HEK293 (cell line): Measurements from ENCODE around the gene TTLL11.

ENCODE experiments used
- GFI1B ChIP-seq: fragments of 450-650 bp; formaldehyde crosslinking; IDR thresholded peaks from 2 replicates; pipeline ENCODE4 v1.5.1; 2016; ENCODE audit warnings: missing biosample characterization, missing genetic modification characterization
- KLF16 ChIP-seq: fragments of 450-650 bp; formaldehyde crosslinking; IDR thresholded peaks from 2 replicates; pipeline ENCODE4 v1.5.1; 2017; ENCODE audit warnings: missing biosample characterization, missing genetic modification characterization
- KLF8 ChIP-seq: fragments of 450-650 bp; formaldehyde crosslinking; IDR thresholded peaks from 2 replicates; pipeline ENCODE4 v1.5.1; 2016; ENCODE audit warnings: missing biosample characterization, missing genetic modification characterization
- MEIS1 ChIP-seq: sonication (generic); formaldehyde crosslinking; IDR thresholded peaks from 2 replicates; pipeline ENCODE4 v1.8.1; 2022; ENCODE audit warnings: missing genetic modification reagents, mild to moderate bottlenecking, borderline replicate concordance
- MZF1 ChIP-seq: fragments of 450-650 bp; formaldehyde crosslinking; IDR thresholded peaks from 2 replicates; pipeline ENCODE4 v1.5.1; 2017; ENCODE audit warnings: missing biosample characterization, missing genetic modification characterization, borderline replicate concordance
- SP7 ChIP-seq: fragments of 450-650 bp; formaldehyde crosslinking; IDR thresholded peaks from 2 replicates; pipeline ENCODE4 v1.5.1; 2016; ENCODE audit warnings: missing biosample characterization, missing genetic modification characterization
- YY1 ChIP-seq: fragments of 450-650 bp; formaldehyde crosslinking; IDR thresholded peaks from 2 replicates; pipeline ENCODE4 v1.5.1; 2018; ENCODE audit warnings: missing biosample characterization, missing genetic modification characterization
- ZFHX2 ChIP-seq: fragments of 450-650 bp; formaldehyde crosslinking; conservative IDR thresholded peaks from 2 replicates; pipeline ENCODE4 v1.5.1; 2016; ENCODE audit warnings: missing biosample characterization, missing genetic modification characterization
- ZFP3 ChIP-seq: fragments of 450-650 bp; formaldehyde crosslinking; IDR thresholded peaks from 2 replicates; pipeline ENCODE4 v1.5.1; 2016; ENCODE audit warnings: low read depth, missing biosample characterization, missing genetic modification characterization
- ZNF121 ChIP-seq: fragments of 450-650 bp; formaldehyde crosslinking; IDR thresholded peaks from 2 replicates; pipeline ENCODE4 v1.5.1; 2016; ENCODE audit warnings: missing biosample characterization, missing genetic modification characterization
- ZNF140 ChIP-seq: fragments of 450-650 bp; formaldehyde crosslinking; IDR thresholded peaks from 2 replicates; pipeline ENCODE4 v1.5.1; 2016; ENCODE audit warnings: missing biosample characterization, missing genetic modification characterization
- ZNF174 ChIP-seq: fragments of 450-650 bp; formaldehyde crosslinking; IDR thresholded peaks from 2 replicates; pipeline ENCODE4 v1.5.0; 2017; ENCODE audit warnings: missing biosample characterization, mild to moderate bottlenecking, missing genetic modification characterization
- ZNF2 ChIP-seq: fragments of 450-650 bp; formaldehyde crosslinking; IDR thresholded peaks from 2 replicates; pipeline ENCODE4 v1.5.1; 2016; ENCODE audit warnings: missing biosample characterization, missing genetic modification characterization
- ZNF404 ChIP-seq: fragments of 450-650 bp; formaldehyde crosslinking; IDR thresholded peaks from 2 replicates; pipeline ENCODE4 v1.5.1; 2017; ENCODE audit warnings: missing biosample characterization, missing genetic modification characterization
- ZNF416 ChIP-seq: fragments of 450-650 bp; formaldehyde crosslinking; IDR thresholded peaks from 2 replicates; pipeline ENCODE4 v1.5.1; 2016; ENCODE audit warnings: missing biosample characterization, missing genetic modification characterization
- ZNF48 ChIP-seq: fragments of 450-650 bp; formaldehyde crosslinking; IDR thresholded peaks from 2 replicates; pipeline ENCODE4 v1.5.1; 2016; ENCODE audit warnings: missing biosample characterization, missing genetic modification characterization
- ZNF501 ChIP-seq: fragments of 450-650 bp; formaldehyde crosslinking; IDR thresholded peaks from 2 replicates; pipeline ENCODE4 v1.5.1; 2016; ENCODE audit warnings: missing biosample characterization, missing genetic modification characterization
- ZNF600 ChIP-seq: fragments of 450-650 bp; formaldehyde crosslinking; IDR thresholded peaks from 2 replicates; pipeline ENCODE4 v1.5.1; 2016; ENCODE audit warnings: missing biosample characterization, missing genetic modification characterization
- ZNF654 ChIP-seq: fragments of 450-650 bp; formaldehyde crosslinking; IDR thresholded peaks from 2 replicates; pipeline ENCODE4 v1.5.1; 2016; ENCODE audit warnings: low read depth, missing biosample characterization, missing genetic modification characterization
- TF ChIP-seq, protein P1 (sequence below): fragments of 450-650 bp; formaldehyde crosslinking; IDR thresholded peaks from 2 replicates; pipeline ENCODE4 v1.5.1; 2016; ENCODE audit warnings: missing biosample characterization, missing genetic modification characterization
- TF ChIP-seq, protein P2 (sequence below): fragments of 450-650 bp; formaldehyde crosslinking; IDR thresholded peaks from 2 replicates; pipeline ENCODE4 v1.5.0; 2017; ENCODE audit warnings: missing biosample characterization, missing genetic modification characterization, borderline replicate concordance
- TF ChIP-seq, protein P3 (sequence below): fragments of 450-650 bp; formaldehyde crosslinking; IDR thresholded peaks from 2 replicates; pipeline ENCODE4 v1.5.1; 2016; ENCODE audit warnings: missing biosample characterization, missing genetic modification characterization
- TF ChIP-seq, protein P4 (sequence below): fragments of 450-650 bp; formaldehyde crosslinking; IDR thresholded peaks from 2 replicates; pipeline ENCODE4 v1.5.1; 2016; ENCODE audit warnings: missing biosample characterization, missing genetic modification characterization
- TF ChIP-seq, protein P5 (sequence below): fragments of 450-650 bp; formaldehyde crosslinking; IDR thresholded peaks from 2 replicates; pipeline ENCODE4 v1.5.1; 2016; ENCODE audit warnings: missing biosample characterization, missing genetic modification characterization
- TF ChIP-seq, protein P6 (sequence below): fragments of 450-650 bp; formaldehyde crosslinking; IDR thresholded peaks from 2 replicates; pipeline ENCODE4 v1.5.1; 2016; ENCODE audit warnings: missing biosample characterization, missing genetic modification characterization, low read depth

TTLL11 gene

DNA sequence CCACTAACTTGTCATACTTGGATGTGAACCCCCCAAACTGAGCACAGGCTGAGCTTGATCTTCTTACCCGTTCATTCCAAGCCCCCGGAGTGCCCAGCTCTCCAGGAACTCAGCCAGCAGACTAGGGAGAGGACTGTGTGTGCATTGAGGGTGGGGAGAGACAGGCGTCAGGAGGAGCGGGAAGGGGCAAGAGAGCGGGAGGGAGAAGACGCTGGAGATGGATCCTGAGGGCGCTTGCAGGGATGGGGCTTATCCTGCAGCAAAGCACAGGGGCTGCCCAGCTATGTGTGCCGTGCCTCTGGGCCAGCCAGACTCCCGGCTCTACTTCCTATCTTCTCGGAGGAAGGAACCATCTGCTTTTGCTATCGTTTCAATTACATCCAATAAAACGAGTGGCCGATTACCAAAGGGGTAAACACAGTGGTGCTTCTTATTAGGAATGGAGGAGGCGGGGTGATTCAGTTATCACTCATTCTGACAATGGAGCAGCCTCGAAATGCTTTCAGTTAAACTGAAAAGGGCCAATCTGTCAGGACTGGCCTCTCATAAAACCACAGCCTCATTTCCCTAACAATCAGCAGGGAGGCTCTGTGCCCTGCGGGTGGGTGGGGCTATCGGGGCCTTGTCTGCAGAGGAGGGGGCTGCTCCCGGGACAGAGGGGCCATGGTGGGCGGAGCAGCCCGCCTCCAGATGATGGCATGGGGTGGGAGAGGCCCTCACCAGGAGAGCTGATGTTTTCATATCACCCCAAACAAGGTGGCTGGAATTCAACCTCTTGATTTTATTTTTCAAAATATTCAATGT lies 273.5 kb downstream of the TTLL11 start (continued):
- TF ChIP-seq ZFP3 (tag by site-specific recombination), result no peak
- no peak for TF ChIP-seq MZF1 (tag by site-specific recombination)
- TF ChIP-seq ZNF501 (tag by site-specific recombination), result no peak
- TF ChIP-seq, protein P1, sequence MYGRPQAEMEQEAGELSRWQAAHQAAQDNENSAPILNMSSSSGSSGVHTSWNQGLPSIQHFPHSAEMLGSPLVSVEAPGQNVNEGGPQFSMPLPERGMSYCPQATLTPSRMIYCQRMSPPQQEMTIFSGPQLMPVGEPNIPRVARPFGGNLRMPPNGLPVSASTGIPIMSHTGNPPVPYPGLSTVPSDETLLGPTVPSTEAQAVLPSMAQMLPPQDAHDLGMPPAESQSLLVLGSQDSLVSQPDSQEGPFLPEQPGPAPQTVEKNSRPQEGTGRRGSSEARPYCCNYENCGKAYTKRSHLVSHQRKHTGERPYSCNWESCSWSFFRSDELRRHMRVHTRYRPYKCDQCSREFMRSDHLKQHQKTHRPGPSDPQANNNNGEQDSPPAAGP (tag by site-specific recombination), result no peak
- no peak for TF ChIP-seq ZNF654 (tag by site-specific recombination)
- TF ChIP-seq ZFHX2, result peak; percentile 66
- TF ChIP-seq, protein P2, sequence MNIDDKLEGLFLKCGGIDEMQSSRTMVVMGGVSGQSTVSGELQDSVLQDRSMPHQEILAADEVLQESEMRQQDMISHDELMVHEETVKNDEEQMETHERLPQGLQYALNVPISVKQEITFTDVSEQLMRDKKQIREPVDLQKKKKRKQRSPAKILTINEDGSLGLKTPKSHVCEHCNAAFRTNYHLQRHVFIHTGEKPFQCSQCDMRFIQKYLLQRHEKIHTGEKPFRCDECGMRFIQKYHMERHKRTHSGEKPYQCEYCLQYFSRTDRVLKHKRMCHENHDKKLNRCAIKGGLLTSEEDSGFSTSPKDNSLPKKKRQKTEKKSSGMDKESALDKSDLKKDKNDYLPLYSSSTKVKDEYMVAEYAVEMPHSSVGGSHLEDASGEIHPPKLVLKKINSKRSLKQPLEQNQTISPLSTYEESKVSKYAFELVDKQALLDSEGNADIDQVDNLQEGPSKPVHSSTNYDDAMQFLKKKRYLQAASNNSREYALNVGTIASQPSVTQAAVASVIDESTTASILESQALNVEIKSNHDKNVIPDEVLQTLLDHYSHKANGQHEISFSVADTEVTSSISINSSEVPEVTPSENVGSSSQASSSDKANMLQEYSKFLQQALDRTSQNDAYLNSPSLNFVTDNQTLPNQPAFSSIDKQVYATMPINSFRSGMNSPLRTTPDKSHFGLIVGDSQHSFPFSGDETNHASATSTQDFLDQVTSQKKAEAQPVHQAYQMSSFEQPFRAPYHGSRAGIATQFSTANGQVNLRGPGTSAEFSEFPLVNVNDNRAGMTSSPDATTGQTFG (tag by site-specific recombination), result no peak
- no peak for TF ChIP-seq KLF16 (tag by site-specific recombination)
- 0 out of 2 replicates have a peak, but pooled peaks have one; percentile 28 for TF ChIP-seq ZNF600 (tag by site-specific recombination)
- TF ChIP-seq YY1 (tag by site-specific recombination), result no peak
- TF ChIP-seq, protein P3, sequence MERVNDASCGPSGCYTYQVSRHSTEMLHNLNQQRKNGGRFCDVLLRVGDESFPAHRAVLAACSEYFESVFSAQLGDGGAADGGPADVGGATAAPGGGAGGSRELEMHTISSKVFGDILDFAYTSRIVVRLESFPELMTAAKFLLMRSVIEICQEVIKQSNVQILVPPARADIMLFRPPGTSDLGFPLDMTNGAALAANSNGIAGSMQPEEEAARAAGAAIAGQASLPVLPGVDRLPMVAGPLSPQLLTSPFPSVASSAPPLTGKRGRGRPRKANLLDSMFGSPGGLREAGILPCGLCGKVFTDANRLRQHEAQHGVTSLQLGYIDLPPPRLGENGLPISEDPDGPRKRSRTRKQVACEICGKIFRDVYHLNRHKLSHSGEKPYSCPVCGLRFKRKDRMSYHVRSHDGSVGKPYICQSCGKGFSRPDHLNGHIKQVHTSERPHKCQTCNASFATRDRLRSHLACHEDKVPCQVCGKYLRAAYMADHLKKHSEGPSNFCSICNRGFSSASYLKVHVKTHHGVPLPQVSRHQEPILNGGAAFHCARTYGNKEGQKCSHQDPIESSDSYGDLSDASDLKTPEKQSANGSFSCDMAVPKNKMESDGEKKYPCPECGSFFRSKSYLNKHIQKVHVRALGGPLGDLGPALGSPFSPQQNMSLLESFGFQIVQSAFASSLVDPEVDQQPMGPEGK (tag by site-specific recombination), result no peak
- no peak for TF ChIP-seq ZNF404 (tag by site-specific recombination)
- no peak for TF ChIP-seq ZNF48 (tag by site-specific recombination)
- no peak for TF ChIP-seq ZNF121 (tag by site-specific recombination)
- TF ChIP-seq, protein P4, sequence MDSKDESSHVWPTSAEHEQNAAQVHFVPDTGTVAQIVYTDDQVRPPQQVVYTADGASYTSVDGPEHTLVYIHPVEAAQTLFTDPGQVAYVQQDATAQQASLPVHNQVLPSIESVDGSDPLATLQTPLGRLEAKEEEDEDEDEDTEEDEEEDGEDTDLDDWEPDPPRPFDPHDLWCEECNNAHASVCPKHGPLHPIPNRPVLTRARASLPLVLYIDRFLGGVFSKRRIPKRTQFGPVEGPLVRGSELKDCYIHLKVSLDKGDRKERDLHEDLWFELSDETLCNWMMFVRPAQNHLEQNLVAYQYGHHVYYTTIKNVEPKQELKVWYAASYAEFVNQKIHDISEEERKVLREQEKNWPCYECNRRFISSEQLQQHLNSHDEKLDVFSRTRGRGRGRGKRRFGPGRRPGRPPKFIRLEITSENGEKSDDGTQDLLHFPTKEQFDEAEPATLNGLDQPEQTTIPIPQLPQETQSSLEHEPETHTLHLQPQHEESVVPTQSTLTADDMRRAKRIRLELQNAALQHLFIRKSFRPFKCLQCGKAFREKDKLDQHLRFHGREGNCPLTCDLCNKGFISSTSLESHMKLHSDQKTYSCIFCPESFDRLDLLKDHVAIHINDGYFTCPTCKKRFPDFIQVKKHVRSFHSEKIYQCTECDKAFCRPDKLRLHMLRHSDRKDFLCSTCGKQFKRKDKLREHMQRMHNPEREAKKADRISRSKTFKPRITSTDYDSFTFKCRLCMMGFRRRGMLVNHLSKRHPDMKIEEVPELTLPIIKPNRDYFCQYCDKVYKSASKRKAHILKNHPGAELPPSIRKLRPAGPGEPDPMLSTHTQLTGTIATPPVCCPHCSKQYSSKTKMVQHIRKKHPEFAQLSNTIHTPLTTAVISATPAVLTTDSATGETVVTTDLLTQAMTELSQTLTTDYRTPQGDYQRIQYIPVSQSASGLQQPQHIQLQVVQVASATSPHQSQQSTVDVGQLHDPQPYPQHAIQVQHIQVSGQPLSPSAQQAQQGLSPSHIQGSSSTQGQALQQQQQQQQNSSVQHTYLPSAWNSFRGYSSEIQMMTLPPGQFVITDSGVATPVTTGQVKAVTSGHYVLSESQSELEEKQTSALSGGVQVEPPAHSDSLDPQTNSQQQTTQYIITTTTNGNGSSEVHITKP (tag by site-specific recombination), result peak; percentile 88
- 0 out of 2 replicates have a peak, but pooled peaks have one; percentile 21 for TF ChIP-seq SP7
- no peak for TF ChIP-seq KLF8
- TF ChIP-seq ZNF140 (tag by site-specific recombination), result no peak
- TF ChIP-seq ZNF2, result no peak
- no peak for TF ChIP-seq MEIS1 (CRISPR knock-in tag)
- TF ChIP-seq, protein P5, sequence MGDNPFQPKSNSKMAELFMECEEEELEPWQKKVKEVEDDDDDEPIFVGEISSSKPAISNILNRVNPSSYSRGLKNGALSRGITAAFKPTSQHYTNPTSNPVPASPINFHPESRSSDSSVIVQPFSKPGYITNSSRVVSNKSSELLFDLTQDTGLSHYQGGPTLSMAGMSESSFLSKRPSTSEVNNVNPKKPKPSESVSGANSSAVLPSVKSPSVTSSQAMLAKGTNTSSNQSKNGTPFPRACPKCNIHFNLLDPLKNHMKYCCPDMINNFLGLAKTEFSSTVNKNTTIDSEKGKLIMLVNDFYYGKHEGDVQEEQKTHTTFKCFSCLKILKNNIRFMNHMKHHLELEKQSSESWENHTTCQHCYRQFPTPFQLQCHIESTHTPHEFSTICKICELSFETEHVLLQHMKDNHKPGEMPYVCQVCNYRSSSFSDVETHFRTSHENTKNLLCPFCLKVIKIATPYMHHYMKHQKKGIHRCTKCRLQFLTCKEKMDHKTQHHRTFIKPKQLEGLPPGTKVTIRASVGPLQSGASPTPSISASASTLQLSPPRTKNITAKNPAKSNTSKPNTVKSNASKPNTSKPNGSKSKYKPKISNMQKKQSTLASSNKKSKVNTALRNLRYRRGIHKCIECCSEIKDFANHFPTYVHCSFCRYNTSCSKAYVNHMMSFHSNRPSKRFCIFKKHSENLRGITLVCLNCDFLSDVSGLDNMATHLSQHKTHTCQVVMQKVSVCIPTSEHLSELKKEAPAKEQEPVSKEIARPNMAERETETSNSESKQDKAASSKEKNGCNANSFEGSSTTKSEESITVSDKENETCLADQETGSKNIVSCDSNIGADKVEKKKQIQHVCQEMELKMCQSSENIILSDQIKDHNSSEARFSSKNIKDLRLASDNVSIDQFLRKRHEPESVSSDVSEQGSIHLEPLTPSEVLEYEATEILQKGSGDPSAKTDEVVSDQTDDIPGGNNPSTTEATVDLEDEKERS, result no peak
- no peak for TF ChIP-seq ZNF416 (tag by site-specific recombination)
- TF ChIP-seq ZNF174 (tag by site-specific recombination), result no peak
- no peak for TF ChIP-seq GFI1B (tag by site-specific recombination)
- TF ChIP-seq, protein P6, sequence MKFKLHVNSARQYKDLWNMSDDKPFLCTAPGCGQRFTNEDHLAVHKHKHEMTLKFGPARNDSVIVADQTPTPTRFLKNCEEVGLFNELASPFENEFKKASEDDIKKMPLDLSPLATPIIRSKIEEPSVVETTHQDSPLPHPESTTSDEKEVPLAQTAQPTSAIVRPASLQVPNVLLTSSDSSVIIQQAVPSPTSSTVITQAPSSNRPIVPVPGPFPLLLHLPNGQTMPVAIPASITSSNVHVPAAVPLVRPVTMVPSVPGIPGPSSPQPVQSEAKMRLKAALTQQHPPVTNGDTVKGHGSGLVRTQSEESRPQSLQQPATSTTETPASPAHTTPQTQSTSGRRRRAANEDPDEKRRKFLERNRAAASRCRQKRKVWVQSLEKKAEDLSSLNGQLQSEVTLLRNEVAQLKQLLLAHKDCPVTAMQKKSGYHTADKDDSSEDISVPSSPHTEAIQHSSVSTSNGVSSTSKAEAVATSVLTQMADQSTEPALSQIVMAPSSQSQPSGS (tag by site-specific recombination), result no peak
